Caco-2 (cell line): Measurements from ENCODE around the gene TRMT112. TPM values are rescaled to one million over a fixed set of nuclear protein-coding genes. Genes with fewer than 3 reads are reported as not detected.
A peak's percentile ranks its signal among the peaks of the same experiment; 100 is the strongest.

Experiments
- BruUV-seq: library from RNA; stranded (reverse); fragments of 400-500 nt; replicated peaks from 2 replicates; lab custom pipeline; 2021; lab: Mats Ljungman, UMichigan
- CTCF ChIA-PET: fragments of 300-600 bp; sonication (Branson Sonifier 250); formaldehyde crosslinking; loops from one replicate; lab custom pipeline; 2022; ENCODE audit warnings: antibody characterized with exemption; lab: Charles Lee
- POLR2A ChIA-PET: fragments of 300-600 bp; sonication (Branson Sonifier 250); formaldehyde crosslinking; loops from one replicate; lab custom pipeline; 2022; ENCODE audit warnings: antibody characterized with exemption; lab: Charles Lee
- DNase-seq, 2 experiments: peaks; one replicate each; pipeline versions ENCODE4 v3.0.0 to v3.0.0-alpha.2; 2020 to 2022
- H3K27me3 ChIP-seq: replicated peaks from 2 replicates; pipeline ENCODE4 v1.6.0; 2011; ENCODE audit warnings: low read length; ENCODE audit not compliant: control insufficient read depth, insufficient read depth
- H3K36me3 ChIP-seq: 2 replicates; pipeline ENCODE4 v1.5.1; 2011; ENCODE audit warnings: low read length; ENCODE audit not compliant: control insufficient read depth, insufficient read depth
- H3K4me1 ChIP-seq: fragments of 250-450 bp; sonication (Bioruptor Pico); 2 replicates; pipeline ENCODE4 v1.5.1; 2020; ENCODE audit warnings: mild to moderate bottlenecking
- H3K4me3 ChIP-seq: 2 replicates; pipeline ENCODE4 v1.5.1; 2011; ENCODE audit warnings: low read depth, mild to moderate bottlenecking, control low read depth, low read length
- H3K9me3 ChIP-seq: fragments of 250-450 bp; sonication (Bioruptor Pico); 2 replicates; pipeline ENCODE4 v1.5.1; 2020; ENCODE audit warnings: mild to moderate bottlenecking, moderate library complexity
- H3K27ac Mint-ChIP-seq: one replicate; pipeline ENCODE4 v1.8.0; 2022; ENCODE audit warnings: mixed read lengths; ENCODE audit not compliant: unreplicated experiment
- H3K27me3 Mint-ChIP-seq: one replicate; pipeline ENCODE4 v1.8.0; 2022; ENCODE audit warnings: mixed read lengths; ENCODE audit not compliant: insufficient read depth, unreplicated experiment
- H3K36me3 Mint-ChIP-seq: one replicate; pipeline ENCODE4 v1.8.0; 2022; ENCODE audit warnings: mild to moderate bottlenecking, mixed read lengths; ENCODE audit not compliant: insufficient read depth, unreplicated experiment
- H3K4me1 Mint-ChIP-seq: one replicate; pipeline ENCODE4 v1.8.0; 2022; ENCODE audit warnings: low read depth, mixed read lengths; ENCODE audit not compliant: unreplicated experiment
- H3K4me3 Mint-ChIP-seq: one replicate; pipeline ENCODE4 v1.8.0; 2022; ENCODE audit warnings: mild to moderate bottlenecking, moderate library complexity, mixed read lengths; ENCODE audit not compliant: unreplicated experiment
- H3K9me3 Mint-ChIP-seq: one replicate; pipeline ENCODE4 v1.8.0; 2022; ENCODE audit warnings: mixed read lengths; ENCODE audit not compliant: unreplicated experiment
- intact Hi-C: fragments of 100-400 bp; cut with micrococcal nuclease; formaldehyde crosslinking; loops from one replicate; pipeline ENCODE4 v1.10.0; 2022; ENCODE audit not compliant: unreplicated experiment
- total RNA-seq: library from RNA; stranded (reverse); gene quantifications from 2 replicates; pipeline ENCODE4 v1.2.3, GENCODE V29; 2022
- TF ChIP-seq, protein P1 (sequence below), 2 experiments: fragments of 200-600 bp in 1 of 2; IDR thresholded peaks; 1 replicate in 1 of 2; 2 replicates in 1 of 2; pipeline versions ENCODE4 v1.5.1 to v1.8.0; 2011 to 2022; ENCODE audit warnings: antibody characterized with exemption in 1 of 2, control low read depth in 1 of 2, inconsistent platforms in 1 of 2, low read depth in 1 of 2, low read length in 1 of 2, mild to moderate bottlenecking in 1 of 2, moderate library complexity in 1 of 2; ENCODE audit not compliant: insufficient read depth in 1 of 2, severe bottlenecking in 1 of 2, unreplicated experiment in 1 of 2

The TRMT112 gene
- total RNA-seq, 1 experiment from 2014 or later = 246 TPM

GRCh38 chr11:64337538-64338249 lies 20.3 kb upstream of the TRMT112 start:
- H3K27me3 Mint-ChIP-seq = no peaks in the 10 kb centered on the region
- Histone ChIP-seq H3K4me3 (no peak overlapping the region), H3K9me3 (no peaks in the 10 kb centered on the region), H3K27me3 (no peaks in the 10 kb centered on the region), H3K36me3 (no peaks in the 10 kb centered on the region), H3K4me1 (peaks cover 5% of the 10 kb centered on the region; the same call in 1 of the 2 replicates)
- no TSS peak for BruUV-seq
- intact Hi-C loops = no loop called here
- TF ChIP-seq, protein P1, sequence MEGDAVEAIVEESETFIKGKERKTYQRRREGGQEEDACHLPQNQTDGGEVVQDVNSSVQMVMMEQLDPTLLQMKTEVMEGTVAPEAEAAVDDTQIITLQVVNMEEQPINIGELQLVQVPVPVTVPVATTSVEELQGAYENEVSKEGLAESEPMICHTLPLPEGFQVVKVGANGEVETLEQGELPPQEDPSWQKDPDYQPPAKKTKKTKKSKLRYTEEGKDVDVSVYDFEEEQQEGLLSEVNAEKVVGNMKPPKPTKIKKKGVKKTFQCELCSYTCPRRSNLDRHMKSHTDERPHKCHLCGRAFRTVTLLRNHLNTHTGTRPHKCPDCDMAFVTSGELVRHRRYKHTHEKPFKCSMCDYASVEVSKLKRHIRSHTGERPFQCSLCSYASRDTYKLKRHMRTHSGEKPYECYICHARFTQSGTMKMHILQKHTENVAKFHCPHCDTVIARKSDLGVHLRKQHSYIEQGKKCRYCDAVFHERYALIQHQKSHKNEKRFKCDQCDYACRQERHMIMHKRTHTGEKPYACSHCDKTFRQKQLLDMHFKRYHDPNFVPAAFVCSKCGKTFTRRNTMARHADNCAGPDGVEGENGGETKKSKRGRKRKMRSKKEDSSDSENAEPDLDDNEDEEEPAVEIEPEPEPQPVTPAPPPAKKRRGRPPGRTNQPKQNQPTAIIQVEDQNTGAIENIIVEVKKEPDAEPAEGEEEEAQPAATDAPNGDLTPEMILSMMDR (IDR thresholded peaks at IDR 0.05; ENCODE audit: insufficient read depth in 1 of 2, low read depth in 1 of 2, low read length in 1 of 2, severe bottlenecking in 1 of 2, unreplicated experiment in 1 of 2) = no peak
- peaks cover 4% of the 10 kb centered on the region for H3K36me3 Mint-ChIP-seq
- POLR2A ChIA-PET = interaction anchor here (0.5 to 0.6 kb wide), 2 partner anchors 14 to 1631 kb away, joined by 3 read pairs; partner anchors contain the start of gene BSCL2
- no peak overlapping the region for H3K4me3 Mint-ChIP-seq
- CTCF ChIA-PET = interaction anchor here (0.6 to 1.9 kb wide), 4 partner anchors 17 to 37 kb away, joined by 3 to 7 read pairs (median 4); partner anchors contain the start of gene PRDX5
- H3K27ac Mint-ChIP-seq = no peak overlapping the region
- peaks cover 12% of the 10 kb centered on the region for H3K4me1 Mint-ChIP-seq
- DNase-seq = no peak
- H3K9me3 Mint-ChIP-seq = no peaks in the 10 kb centered on the region

DNA sequence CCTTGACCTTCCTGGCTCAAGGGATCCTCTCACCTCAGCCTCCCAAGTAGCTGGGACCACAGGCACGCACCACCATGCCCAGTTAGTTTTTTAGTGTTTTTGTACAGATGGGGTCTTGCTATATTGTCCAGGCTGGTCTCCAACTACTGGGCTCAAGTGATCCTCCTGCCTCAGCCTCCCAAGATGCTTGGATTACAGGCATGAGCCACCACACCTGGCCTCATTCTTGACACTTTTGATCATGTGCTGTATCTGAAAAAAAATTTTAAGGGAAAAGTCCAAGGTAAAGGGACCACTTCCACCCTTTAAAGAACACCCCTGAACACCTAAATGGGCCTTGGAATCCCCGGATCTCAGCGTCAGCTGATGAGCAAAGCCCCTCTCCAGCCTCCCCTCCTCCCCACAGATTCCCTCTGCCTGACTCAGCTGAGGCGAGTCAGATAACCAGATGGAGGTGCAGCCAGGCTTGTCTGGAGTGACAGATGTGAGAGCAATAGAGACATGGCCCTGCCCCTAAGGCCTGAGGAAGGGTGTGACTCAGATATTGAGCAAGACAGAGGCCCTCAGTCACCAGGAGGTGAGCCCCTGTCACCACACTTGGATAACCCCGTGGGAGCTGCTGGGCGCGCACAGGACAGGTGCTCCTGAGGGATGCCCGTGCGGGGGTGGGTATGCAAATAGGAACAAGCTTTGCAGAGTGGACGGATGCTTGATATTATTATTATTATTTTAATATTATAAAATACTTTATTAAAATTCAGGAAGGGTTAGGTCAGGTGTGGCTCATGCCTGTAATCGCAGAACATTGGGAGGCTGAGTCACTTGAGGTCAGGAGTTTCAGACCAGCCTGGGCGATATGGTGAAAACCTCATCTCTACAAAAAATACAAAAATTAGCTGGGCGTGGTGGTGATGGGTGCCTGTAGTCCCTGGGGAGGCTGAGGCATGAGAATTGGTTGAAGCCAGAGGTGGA lies 17.7 kb upstream of the TRMT112 start:
- Mint-ChIP-seq H3K4me3 (peak overlapping the region; percentile 50), H3K27me3 (no peaks in the 10 kb centered on the region), H3K27ac (peak overlapping the region; percentile 90), H3K36me3 (peaks cover 4% of the 10 kb centered on the region), H3K9me3 (no peaks in the 10 kb centered on the region), H3K4me1 (peaks cover 12% of the 10 kb centered on the region)
- CTCF ChIA-PET = interaction anchor here (0.5 to 1.7 kb wide), 3 partner anchors 17 to 23 kb away, joined by 4 to 16 read pairs (median 15); partner anchors contain the start of genes PRDX5 and TRMT112
- intact Hi-C loops = loop anchor here (1.0 kb wide), 1 partner anchor 18 kb away; the partner anchor contains the start of gene TRMT112
- POLR2A ChIA-PET = interaction anchor here (0.6 to 1.3 kb wide), 2 partner anchors 18 to 20 kb away, joined by 3 to 13 read pairs; partner anchors contain the start of genes PRDX5 and TRMT112
- no peaks in the 10 kb centered on the region for H3K27me3 ChIP-seq
- BruUV-seq = no TSS peak
- no peak overlapping the region for H3K4me3 ChIP-seq
- peaks cover 5% of the 10 kb centered on the region; the same call in 1 of the 2 replicates for H3K4me1 ChIP-seq
- no peaks in the 10 kb centered on the region for H3K36me3 ChIP-seq
- peak; percentile 94 to 97 for DNase-seq
- TF ChIP-seq, protein P1 (IDR thresholded peaks at IDR 0.05; ENCODE audit: insufficient read depth in 1 of 2, low read depth in 1 of 2, low read length in 1 of 2, severe bottlenecking in 1 of 2, unreplicated experiment in 1 of 2) = no peak
- H3K9me3 ChIP-seq = no peaks in the 10 kb centered on the region
